PFSK-1 (cell line): ENCODE measurements around the gene RNASEH1.

Experiments used
- POLR2AphosphoS5 ChIP-seq: IDR thresholded peaks from 2 replicates; pipeline ENCODE4 v1.6.1; 2012; ENCODE audit warnings: low read depth, mild to moderate bottlenecking, control low read depth, low read length, moderate library complexity
- SIN3A ChIP-seq: IDR thresholded peaks from 2 replicates; pipeline ENCODE4 v1.6.1; 2012; ENCODE audit warnings: mild to moderate bottlenecking, low read length, moderate library complexity, borderline replicate concordance; ENCODE audit not compliant: insufficient read depth
- TAF1 ChIP-seq: IDR thresholded peaks from 2 replicates; pipeline ENCODE4 v1.6.1; 2012; ENCODE audit warnings: low read length, control low read depth, borderline replicate concordance; ENCODE audit not compliant: insufficient read depth
- TF ChIP-seq, protein P1 (sequence below), 2 experiments: IDR thresholded peaks; 2 replicates each; pipeline versions ENCODE4 v1.6.1 to v1.8.0; 2011 to 2012; ENCODE audit warnings: low read depth in 2 of 2, low read length in 2 of 2, control low read depth in 1 of 2, inconsistent platforms in 1 of 2, mild to moderate bottlenecking in 1 of 2, moderate library complexity in 1 of 2; ENCODE audit not compliant: insufficient read depth in 1 of 2

DNA sequence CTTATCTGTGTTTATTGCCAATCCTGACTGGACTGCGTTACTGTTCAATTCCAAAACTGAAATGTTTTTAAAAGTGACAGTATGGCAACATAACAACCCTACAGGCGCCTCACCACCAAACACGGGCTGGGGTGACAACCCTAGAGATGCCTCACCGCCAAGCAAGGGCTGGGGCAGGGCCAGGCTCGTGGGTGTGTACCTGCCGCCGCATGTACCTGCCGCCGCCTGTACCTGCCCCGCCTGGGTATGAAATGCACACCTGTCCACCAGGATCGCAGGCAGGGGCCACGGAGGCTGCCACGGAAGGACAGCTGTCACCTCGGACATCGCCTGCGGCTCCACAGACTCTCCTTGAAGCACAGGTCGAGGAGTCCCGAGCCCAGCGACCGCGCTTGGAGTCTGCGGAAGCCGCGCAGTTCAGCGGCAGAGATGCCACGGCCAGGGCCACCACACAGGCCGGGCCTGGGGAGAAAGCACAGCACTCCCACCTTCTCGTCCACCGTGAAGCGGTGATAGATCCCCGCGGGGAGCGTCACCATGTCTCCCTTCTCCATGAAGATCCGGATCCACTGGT, 57.7 kb downstream of the RNASEH1 start:
- no peak for TF ChIP-seq TAF1
- no peak for TF ChIP-seq POLR2AphosphoS5
- TF ChIP-seq SIN3A = no peak
- TF ChIP-seq, protein P1, sequence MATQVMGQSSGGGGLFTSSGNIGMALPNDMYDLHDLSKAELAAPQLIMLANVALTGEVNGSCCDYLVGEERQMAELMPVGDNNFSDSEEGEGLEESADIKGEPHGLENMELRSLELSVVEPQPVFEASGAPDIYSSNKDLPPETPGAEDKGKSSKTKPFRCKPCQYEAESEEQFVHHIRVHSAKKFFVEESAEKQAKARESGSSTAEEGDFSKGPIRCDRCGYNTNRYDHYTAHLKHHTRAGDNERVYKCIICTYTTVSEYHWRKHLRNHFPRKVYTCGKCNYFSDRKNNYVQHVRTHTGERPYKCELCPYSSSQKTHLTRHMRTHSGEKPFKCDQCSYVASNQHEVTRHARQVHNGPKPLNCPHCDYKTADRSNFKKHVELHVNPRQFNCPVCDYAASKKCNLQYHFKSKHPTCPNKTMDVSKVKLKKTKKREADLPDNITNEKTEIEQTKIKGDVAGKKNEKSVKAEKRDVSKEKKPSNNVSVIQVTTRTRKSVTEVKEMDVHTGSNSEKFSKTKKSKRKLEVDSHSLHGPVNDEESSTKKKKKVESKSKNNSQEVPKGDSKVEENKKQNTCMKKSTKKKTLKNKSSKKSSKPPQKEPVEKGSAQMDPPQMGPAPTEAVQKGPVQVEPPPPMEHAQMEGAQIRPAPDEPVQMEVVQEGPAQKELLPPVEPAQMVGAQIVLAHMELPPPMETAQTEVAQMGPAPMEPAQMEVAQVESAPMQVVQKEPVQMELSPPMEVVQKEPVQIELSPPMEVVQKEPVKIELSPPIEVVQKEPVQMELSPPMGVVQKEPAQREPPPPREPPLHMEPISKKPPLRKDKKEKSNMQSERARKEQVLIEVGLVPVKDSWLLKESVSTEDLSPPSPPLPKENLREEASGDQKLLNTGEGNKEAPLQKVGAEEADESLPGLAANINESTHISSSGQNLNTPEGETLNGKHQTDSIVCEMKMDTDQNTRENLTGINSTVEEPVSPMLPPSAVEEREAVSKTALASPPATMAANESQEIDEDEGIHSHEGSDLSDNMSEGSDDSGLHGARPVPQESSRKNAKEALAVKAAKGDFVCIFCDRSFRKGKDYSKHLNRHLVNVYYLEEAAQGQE (IDR thresholded peaks at IDR 0.05; ENCODE audit: insufficient read depth in 1 of 2, low read depth in 2 of 2, low read length in 2 of 2) = no peak
